Activated CD4-positive, alpha-beta T cell treated with anti-CD3 and anti-CD28 coated beads, Interleukin-2, amount 10 ng/mL, durations not matched to agents 24 days and 14 days (primary cell): Measurements from ENCODE around the gene RELT. TPM values are rescaled to one million over a fixed set of nuclear protein-coding genes. Genes with fewer than 3 reads are reported as not detected.

Experiments
- total RNA-seq: library from RNA; stranded (reverse); gene quantifications from 2 replicates; pipeline ENCODE4 v1.2.3, GENCODE V29; 2022

RELT gene
- total RNA-seq, 1 donor from 2014 or later, result 35.0 TPM

Other genes starting within 250 kb of the RELT start
- gene FCHSD2, start 234.1 kb upstream of the RELT start, total RNA-seq, result 20.4 and 22.4 TPM in 2 replicates
- gene P2RY2, start 158.1 kb upstream of the RELT start, total RNA-seq, result not detected in 2 replicates
- not detected in 2 replicates for gene P2RY6, start 104.1 kb upstream of the RELT start, total RNA-seq
- gene ARHGEF17, start 68.1 kb upstream of the RELT start, total RNA-seq, result 0.05 TPM in 1 of 2 replicates, not detected in the other
- 17.4 and 19.8 TPM in 2 replicates for gene FAM168A, start 221.7 kb downstream of the RELT start, total RNA-seq